Pancreas (tissue), 10 donors: Measurements from ENCODE around the gene ERVH48-1. TPM values are rescaled to one million over a fixed set of nuclear protein-coding genes. Genes with fewer than 3 reads are reported as not detected.
A peak's percentile ranks its signal among the peaks of the same experiment; 100 is the strongest.

Source experiments
- ATAC-seq, 4 donors: fragments of 200-7000 bp; cut with Tn5 transposase; one replicate each; pipeline versions ENCODE4 v1.8.0 to v1.9.1; 2020; ENCODE audit warnings: mild to moderate bottlenecking in 4 of 4, moderate library complexity in 4 of 4
- DNase-seq, 6 donors: peaks; one replicate each; pipeline ENCODE4 v3.0.0-alpha.2; 2020
- FAIRE-seq: peaks from 2 replicates; lab custom pipeline; 2012; peaks lifted over from hg19 to GRCh38; lab: Jason Lieb, UNC
- H3K27ac ChIP-seq, 4 donors: fragments of 200-600 bp; sonication (generic); 1 replicate in 3 of 4; 2 replicates in 1 of 4; pipeline versions ENCODE4 v1.5.0 to v1.8.0; 2020
- H3K27me3 ChIP-seq, 4 donors: fragments of 200-600 bp; one replicate each; pipeline ENCODE4 v1.8.0; 2021
- H3K36me3 ChIP-seq, 3 donors: fragments of 200-600 bp; sonication (generic) in 1 of 3; one replicate each; pipeline versions ENCODE4 v1.5.0 to v1.8.0; 2020 to 2021
- H3K4me1 ChIP-seq, 3 donors: fragments of 200-600 bp; one replicate each; pipeline ENCODE4 v1.8.0; 2021
- H3K4me3 ChIP-seq, 4 donors: fragments of 200-600 bp; sonication (generic) in 2 of 4; one replicate each; pipeline versions ENCODE4 v1.5.0 to v1.8.0; 2020 to 2021
- H3K9me3 ChIP-seq, 4 donors: fragments of 200-600 bp; one replicate each; pipeline ENCODE4 v1.8.0; 2021
- CTCF ChIP-seq, 4 donors: fragments of 200-600 bp; sonication (generic) in 3 of 4; IDR thresholded peaks; one replicate each; pipeline versions ENCODE4 v1.5.0 to v1.8.0; 2021; ENCODE audit warnings: antibody characterized with exemption in 4 of 4
- WGBS, 2 donors: extraction: QIAGEN DNeasy Blood & Tissue Kit; methylation state at CpG; one replicate each; pipeline ENCODE4 v1.1.7; 2013; 5-methylcytosine and 5-hydroxymethylcytosine counted together
- intact Hi-C, 3 donors: fragments of 100-400 bp; cut with DNase I; formaldehyde crosslinking; loops; one replicate each; pipeline versions ENCODE4 v1.11.1 to v1.14.2; 2022
- microRNA-seq, 2 donors: library from miRNA; unstranded; fragments of <30 nt; microRNA quantifications; one replicate each; pipeline versions ENCODE4 to v1.1.0, GENCODE V29; 2019 to 2020
- polyA plus RNA-seq, 2 donors: library from polyadenylated mRNA; stranded (reverse); fragments of 200-250 nt; gene quantifications; one replicate each; pipeline ENCODE4 v1.2.3, GENCODE V29; 2013
- total RNA-seq, 6 donors: library from RNA; stranded (reverse); fragmentation: NEBNext Ultra II Directional in 4 of 6; extraction: Animal tissue kit (Norgen Biotek cat#: 25700) in 4 of 6; gene quantifications; one replicate each; pipeline versions ENCODE4 v1.2.1 to v1.2.4, GENCODE V29; 2021 to 2023
- donor health status: healthy with polysubstance abuse.
- donor health status: DM: no; HTN: no; CAD: no; lungs with moderate emphysema.
- donor health status: DM: no; HTN: no; CAD: no.
- donor health status: control.
- donor health status: control.
- donor health status: Bipolar disorder and iron deficiency.
- donor health status: DM: yes; HTN: yes; CAD: no.
- donor health status: DM: no; HTN: no; CAD: no.
- donor health status: DM: no; HTN: no; CAD: no.
- donor health status: DM: yes; HTN: yes; CAD: no.

Gene ERVH48-1
- total and polyA plus RNA-seq, 8 donors, result 0.06 to 0.42 (median 0.15) TPM; not detected in 2

DNA sequence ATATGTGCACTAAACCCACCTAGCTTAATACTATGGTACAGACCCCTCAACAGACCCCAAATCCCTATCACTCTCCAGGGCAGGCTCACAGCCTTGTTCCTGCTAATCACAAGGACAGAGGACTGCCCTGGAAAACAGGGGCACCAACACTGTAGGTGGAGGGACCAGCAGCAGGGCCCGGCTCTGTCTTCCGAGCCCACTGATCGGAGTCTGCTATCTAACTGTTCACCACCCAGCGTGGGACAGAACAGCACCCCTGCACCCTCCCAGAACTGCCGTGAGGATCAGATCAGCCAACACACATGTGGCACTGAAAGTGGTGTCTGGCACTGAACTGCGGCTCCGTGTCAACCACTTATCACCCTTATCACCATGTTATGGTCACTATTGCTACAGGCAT lies 52.3 kb downstream of the ERVH48-1 start:
- DNase-seq, result peak in 1 of 6 donors; percentile 27
- FAIRE-seq, result no peak
- Histone ChIP-seq H3K27me3 (no peaks in the 10 kb centered on the region), H3K9me3 (no peaks in the 10 kb centered on the region), H3K4me1 (peaks cover 0 to 3% (median 0%) of the 10 kb centered on the region in 3 donors), H3K36me3 (peaks cover 0 to 47% (median 8%) of the 10 kb centered on the region in 3 donors), H3K27ac (no peak overlapping the region), H3K4me3 (no peak overlapping the region)
- WGBS, 2 donors, result 85 to 89% methylated on average over 7 of the region's 7 CpGs
- no peak for TF ChIP-seq CTCF (IDR thresholded peaks at IDR 0.05)
- intact Hi-C loops, result no loop called here
- ATAC-seq, result no peak

- H3K27ac ChIP-seq, result no peak overlapping the region
- no peak for TF ChIP-seq CTCF (IDR thresholded peaks at IDR 0.05)
- no peaks in the 10 kb centered on the region for H3K27me3 ChIP-seq
- no peaks in the 10 kb centered on the region for H3K4me1 ChIP-seq
- DNase-seq (peak in 1 of 6 donors; percentile 27), ATAC-seq (no peak), FAIRE-seq (no peak)
- no peak overlapping the region for H3K4me3 ChIP-seq
- WGBS, 2 donors, result 85 to 90% methylated on average over 10 of the region's 10 CpGs
- intact Hi-C loops, result no loop called here
- peaks cover 0 to 42% (median 7%) of the 10 kb centered on the region in 3 donors for H3K36me3 ChIP-seq
- H3K9me3 ChIP-seq, result no peaks in the 10 kb centered on the region
Measured at GRCh38 chr21:42868196-42868595, 57.2 kb downstream of the ERVH48-1 start.

Small RNA genes within 50 kb of the gene (microRNA-seq; reads per million reads assigned to microRNA genes)
- 0 reads per million in 2 donors for gene MIR5692B

Other genes with a start within 250 kb of the ERVH48-1 start
- gene WDR4, start 46.1 kb downstream of the ERVH48-1 start, total RNA-seq, result 10 to 100 TPM in 2 of 6 donors, 1 to 10 TPM in 4; 5.2 to 13.0 (median 8.8) TPM
- 10 to 100 TPM in 1 of 2 donors, 1 to 10 TPM in 1; 7.4 to 17.8 TPM for gene WDR4, start 46.1 kb downstream of the ERVH48-1 start, polyA plus RNA-seq
- gene NDUFV3, start 32.3 kb downstream of the ERVH48-1 start, total RNA-seq, result 10 to 100 TPM; 16.6 to 30.1 (median 21.9) TPM
- gene NDUFV3, start 32.3 kb downstream of the ERVH48-1 start, polyA plus RNA-seq, result 10 to 100 TPM; 18.6 to 23.0 TPM
- gene PKNOX1, start 48.9 kb upstream of the ERVH48-1 start, total RNA-seq, result 10 to 100 TPM in 1 of 6 donors, 1 to 10 TPM in 5; 5.2 to 10.2 (median 6.0) TPM
- 1 to 10 TPM; 6.0 to 8.2 TPM for gene PKNOX1, start 48.9 kb upstream of the ERVH48-1 start, polyA plus RNA-seq
- 100 to 1,000 TPM in 1 of 6 donors, 10 to 100 TPM in 5; 24.4 to 168 (median 76.0) TPM for gene CBS, start 150.2 kb upstream of the ERVH48-1 start, total RNA-seq
- gene CBS, start 150.2 kb upstream of the ERVH48-1 start, polyA plus RNA-seq, result 100 to 1,000 TPM in 1 of 2 donors, 10 to 100 TPM in 1; 95.1 to 111 TPM
- gene U2AF1, start 181.9 kb upstream of the ERVH48-1 start, total RNA-seq, result 10 to 100 TPM in 5 of 6 donors, 1 to 10 TPM in 1; 3.9 to 30.5 (median 15.0) TPM
- gene U2AF1, start 181.9 kb upstream of the ERVH48-1 start, polyA plus RNA-seq, result 10 to 100 TPM; 27.0 to 27.6 TPM
- gene CRYAA, start 243.4 kb upstream of the ERVH48-1 start, total RNA-seq, result not detected
- gene CRYAA, start 243.4 kb upstream of the ERVH48-1 start, polyA plus RNA-seq, result not detected